GM21390 (cell line): Measurements from ENCODE around the gene OR6B1.

ENCODE experiments used
- ATAC-seq: cut with Tn5 transposase; IDR thresholded peaks from one replicate; pipeline ENCODE4 v1.9.1; 2021; ENCODE audit not compliant: unreplicated experiment

OR6B1 gene

GRCh38 chr7:144000020-144000419, at the start of gene OR6B1:
OR6B1 (plus strand) TSS chr7:144000320; CDS start chr7:144003997, 3,677 bp downstream.
- ATAC-seq, result no peak

GRCh38 chr7:143953421-143953820, 46.7 kb upstream of the OR6B1 start:
- no peak for ATAC-seq

DNA sequence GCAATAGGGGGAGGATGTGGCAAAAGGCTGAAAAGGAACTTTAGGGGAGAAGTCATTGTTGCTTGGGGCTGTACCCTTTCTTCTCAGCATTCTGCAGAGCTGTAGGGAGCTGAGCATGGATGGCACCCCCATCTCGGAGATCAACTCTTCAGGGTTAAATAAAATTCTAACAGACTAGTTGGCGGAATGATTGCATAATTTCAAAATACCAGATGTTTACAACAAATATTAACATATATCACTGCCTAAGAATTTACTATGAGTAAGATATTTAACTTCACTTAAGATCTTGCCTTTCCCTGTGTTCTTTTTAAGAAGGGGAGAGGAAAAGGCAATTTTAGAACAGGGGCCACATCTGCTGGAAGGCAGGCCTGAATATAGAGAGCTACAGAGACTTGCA, 46.0 kb upstream of the OR6B1 start:
- no peak for ATAC-seq

GRCh38 chr7:143954544-143954943, 45.6 kb upstream of the OR6B1 start, which contains the start of gene OR2F1:
OR2F1 (plus strand) TSS chr7:143954844; CDS start chr7:143959971, 5,127 bp downstream.
- no peak for ATAC-seq

GRCh38 chr7:143958781-143959180, 41.3 kb upstream of the OR6B1 start:
- ATAC-seq, result no peak

DNA sequence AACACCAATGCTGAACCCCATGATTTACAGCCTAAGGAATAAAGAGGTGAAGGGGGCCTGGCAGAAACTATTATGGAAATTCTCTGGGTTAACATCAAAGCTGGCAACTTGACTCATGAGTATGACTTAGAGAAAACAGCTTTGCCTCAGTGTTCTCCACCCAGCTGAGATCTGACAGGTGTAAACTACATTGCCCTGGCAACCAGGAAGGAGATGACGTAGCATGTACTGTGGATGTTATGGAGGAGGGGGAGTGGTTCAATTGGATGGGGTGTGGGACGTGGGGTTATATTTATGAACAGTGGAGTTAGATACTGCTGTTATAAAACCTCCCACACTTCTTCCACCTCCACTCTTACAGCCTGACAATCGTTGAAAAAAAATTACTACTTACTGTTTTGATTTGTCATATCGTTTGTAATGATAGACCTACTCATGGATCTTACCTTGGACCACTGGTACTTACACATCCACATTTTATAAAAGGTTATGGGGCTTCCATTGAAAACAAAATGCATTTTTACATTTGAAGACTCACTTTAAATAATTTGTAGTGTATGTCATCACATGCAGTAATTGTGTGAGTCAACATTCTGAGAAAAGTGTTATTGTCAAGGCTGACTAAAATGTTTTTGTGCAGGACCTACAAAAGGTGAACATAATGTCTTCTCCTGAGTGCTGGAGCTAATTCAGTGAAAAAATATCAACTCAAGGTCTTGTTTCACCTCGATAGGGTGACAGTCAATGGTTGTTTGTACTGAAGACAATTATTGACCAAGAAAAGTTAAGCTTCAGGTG, 39.1 kb upstream of the OR6B1 start:
- ATAC-seq, result no peak

DNA sequence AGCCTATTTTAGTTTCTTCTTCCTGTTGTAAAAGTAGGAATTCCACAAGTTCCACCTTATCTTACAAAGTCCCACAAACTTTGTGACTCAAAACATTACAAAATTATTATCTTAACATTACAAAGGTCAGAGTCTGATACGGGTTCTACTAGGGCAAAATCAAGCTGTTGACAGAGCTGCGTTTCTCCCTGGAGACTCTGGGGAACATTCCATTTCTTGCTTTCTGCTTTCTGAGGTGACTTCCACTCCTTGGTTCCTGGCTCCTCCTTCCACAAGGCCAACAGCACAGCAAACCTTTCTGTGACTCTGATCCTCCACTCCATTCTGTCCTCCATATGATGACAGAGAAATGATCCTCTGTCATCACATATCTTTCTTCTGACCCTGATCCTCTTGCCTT, 34.8 kb upstream of the OR6B1 start:
- no peak for ATAC-seq

- ATAC-seq, result no peak
Measured at GRCh38 chr7:143967398-143967797, 32.7 kb upstream of the OR6B1 start.

- no peak for ATAC-seq
Measured at GRCh38 chr7:143973870-143974416, 26.2 kb upstream of the OR6B1 start.

GRCh38 chr7:143974459-143974858, 25.7 kb upstream of the OR6B1 start:
- ATAC-seq, result no peak

DNA sequence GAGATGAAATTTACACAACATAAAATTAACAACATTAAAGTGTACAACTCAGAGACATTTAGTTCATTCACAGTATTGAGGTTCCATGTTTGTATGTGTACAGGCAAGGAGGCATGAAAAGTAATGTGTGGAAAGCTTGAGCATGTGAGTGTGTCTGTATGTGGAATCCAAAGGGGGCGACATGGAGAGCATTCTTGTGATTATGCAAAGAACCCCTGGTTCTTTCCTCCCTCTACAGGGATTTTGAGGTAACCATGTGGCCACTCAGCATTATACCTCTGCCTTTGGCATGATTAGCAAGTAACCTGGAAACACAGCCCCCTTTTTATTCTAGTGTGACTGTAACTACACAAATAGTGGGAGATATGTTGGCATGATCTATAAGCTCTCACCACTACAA, 24.5 kb upstream of the OR6B1 start:
- no peak for ATAC-seq

DNA sequence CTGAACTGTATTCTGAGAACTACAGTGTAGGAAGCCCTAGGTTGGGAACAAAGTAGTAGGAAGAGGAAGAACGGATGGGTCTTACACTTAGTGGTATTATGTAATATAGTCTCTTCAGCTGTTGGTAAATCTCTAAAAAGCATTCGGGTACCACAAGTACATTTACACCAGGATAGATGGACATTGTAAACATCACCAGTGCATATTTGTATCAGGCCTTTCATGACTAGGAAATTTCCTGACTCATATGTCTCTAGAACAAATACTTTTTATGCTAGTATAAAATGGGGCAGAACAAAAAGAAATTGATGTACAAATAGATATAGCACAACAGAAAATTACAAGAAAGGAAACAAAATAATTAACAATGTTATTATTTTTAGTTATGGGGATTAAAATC, 21.5 kb upstream of the OR6B1 start:
- ATAC-seq, result no peak

- ATAC-seq, result no peak
Measured at GRCh38 chr7:143979359-143979758, 20.8 kb upstream of the OR6B1 start.

DNA sequence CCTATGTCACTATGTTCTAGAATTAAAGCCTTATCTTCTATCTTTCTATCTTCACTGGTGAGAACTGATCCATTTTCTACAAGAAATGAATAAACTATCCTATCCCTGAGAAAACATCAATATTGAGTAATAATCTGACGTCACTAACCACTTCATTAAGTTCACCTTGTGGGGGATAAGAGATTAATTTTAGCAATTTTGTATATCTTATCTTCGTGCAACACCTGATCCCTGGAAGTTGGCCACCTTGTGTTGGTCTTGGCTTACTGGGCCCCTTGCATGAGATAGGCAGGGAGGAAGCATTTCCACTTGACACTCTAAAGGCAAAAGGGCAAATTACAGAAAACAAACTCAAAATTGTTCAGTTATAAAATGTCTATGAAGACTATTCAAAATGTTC, 20.1 kb upstream of the OR6B1 start:
- no peak for ATAC-seq

GRCh38 chr7:143980746-143981510, 19.2 kb upstream of the OR6B1 start:
- ATAC-seq, result no peak

- no peak for ATAC-seq
Measured at GRCh38 chr7:143983960-143984359, 16.2 kb upstream of the OR6B1 start.

DNA sequence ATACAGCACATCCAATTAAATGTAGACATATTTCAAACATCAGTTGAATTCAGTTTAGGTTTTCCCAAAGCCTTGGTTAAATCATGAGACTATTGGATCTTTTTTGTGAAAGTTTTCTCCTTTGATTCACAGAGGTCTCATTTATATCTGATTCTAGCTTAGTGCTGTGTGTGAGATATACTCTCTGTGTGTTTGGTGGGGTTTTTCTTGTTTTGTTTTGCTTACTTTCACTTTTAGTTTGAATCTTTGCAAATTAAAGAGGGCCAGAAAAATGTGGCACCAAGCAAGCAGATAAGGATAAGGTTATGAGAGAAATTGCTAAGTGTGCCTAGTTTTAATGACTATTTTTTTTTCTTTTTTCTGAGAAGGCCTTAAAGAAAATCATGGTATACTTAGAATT, 12.6 kb upstream of the OR6B1 start:
- no peak for ATAC-seq

- no peak for ATAC-seq
Measured at GRCh38 chr7:143988976-143989745, 11.0 kb upstream of the OR6B1 start.

DNA sequence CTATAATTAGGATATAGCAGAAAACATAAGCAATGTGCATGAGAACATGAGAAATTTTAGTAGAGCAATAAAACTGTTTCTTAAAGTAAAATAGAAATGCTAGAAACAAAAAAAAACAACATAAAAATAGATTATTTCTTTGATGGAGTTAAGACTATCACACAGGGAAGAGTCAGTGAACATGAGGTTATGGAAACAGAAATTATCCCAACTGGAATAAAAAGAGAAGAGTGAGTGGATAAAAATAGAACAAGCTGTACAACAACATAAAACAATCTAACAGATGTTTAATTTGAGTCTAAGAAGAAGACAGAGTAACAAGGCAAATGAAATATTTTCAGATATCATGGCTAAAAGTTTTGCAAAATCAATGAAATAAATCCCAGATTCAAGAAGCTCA, 7.5 kb upstream of the OR6B1 start:
- ATAC-seq, result no peak

- ATAC-seq, result no peak
Measured at GRCh38 chr7:143993924-143994323, 6.2 kb upstream of the OR6B1 start.

GRCh38 chr7:144001543-144001942, 1.4 kb downstream of the OR6B1 start:
- ATAC-seq, result no peak
